ENCODE measurements around the gene RBM24. TPM values are rescaled to one million over a fixed set of nuclear protein-coding genes. Genes with fewer than 3 reads are reported as not detected.
"Not testable (repeated sequence)": the region's sequence is repeated elsewhere in the genome, so short reads cannot be mapped to it uniquely, and the experiment has no call there.

RBM24 gene
- total and polyA plus RNA-seq, 9 of the 15 experiments (the other 6 are each of a cell fraction or from before 2014, with no cell fraction given) = not detected

DNA sequence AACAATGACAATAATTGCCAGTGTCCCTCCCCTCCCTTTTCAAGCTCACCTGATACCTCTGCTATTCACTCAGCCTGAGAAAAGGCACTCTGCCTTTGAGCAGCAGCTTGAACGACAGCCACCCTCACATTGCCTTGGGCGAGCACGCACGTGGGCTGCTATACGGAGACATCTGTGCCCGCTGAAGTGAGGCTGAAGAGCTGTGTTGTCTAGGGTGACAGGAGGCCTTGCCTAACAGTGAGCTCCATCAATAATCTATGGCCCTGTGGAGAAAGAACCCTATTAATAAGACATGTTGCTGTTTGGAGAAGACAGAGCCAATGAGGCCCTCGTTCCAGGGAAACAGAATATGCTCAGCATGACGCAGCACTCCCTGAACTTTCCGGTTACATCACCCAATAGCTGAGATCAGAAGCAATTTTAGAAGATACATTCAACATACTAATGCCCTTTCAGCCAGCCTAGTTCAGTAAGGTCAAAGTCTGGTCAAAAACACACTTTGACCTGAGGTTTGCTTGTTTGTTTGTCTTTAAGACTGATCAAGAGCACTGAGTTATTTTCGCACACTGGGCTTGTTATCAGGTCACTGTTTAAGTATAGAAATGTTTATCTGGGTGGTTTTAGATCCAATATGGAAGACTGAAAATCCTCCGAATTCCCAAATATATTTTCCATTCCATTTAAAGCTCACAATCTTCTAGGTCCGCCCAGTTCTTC lies 30.6 kb downstream of the RBM24 start (continued):
- TF ChIP-seq, protein P1, sequence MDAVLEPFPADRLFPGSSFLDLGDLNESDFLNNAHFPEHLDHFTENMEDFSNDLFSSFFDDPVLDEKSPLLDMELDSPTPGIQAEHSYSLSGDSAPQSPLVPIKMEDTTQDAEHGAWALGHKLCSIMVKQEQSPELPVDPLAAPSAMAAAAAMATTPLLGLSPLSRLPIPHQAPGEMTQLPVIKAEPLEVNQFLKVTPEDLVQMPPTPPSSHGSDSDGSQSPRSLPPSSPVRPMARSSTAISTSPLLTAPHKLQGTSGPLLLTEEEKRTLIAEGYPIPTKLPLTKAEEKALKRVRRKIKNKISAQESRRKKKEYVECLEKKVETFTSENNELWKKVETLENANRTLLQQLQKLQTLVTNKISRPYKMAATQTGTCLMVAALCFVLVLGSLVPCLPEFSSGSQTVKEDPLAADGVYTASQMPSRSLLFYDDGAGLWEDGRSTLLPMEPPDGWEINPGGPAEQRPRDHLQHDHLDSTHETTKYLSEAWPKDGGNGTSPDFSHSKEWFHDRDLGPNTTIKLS (IDR thresholded peaks at IDR 0.05; ENCODE audit: borderline replicate concordance, low read depth) = no peak
- TF ChIP-seq NCOA2 (IDR thresholded peaks at IDR 0.05; ENCODE audit: partially characterized antibody in 2 of 2) (no peak), HIVEP1 (CRISPR knock-in tag; IDR thresholded peaks at IDR 0.05) (no peak)

DNA sequence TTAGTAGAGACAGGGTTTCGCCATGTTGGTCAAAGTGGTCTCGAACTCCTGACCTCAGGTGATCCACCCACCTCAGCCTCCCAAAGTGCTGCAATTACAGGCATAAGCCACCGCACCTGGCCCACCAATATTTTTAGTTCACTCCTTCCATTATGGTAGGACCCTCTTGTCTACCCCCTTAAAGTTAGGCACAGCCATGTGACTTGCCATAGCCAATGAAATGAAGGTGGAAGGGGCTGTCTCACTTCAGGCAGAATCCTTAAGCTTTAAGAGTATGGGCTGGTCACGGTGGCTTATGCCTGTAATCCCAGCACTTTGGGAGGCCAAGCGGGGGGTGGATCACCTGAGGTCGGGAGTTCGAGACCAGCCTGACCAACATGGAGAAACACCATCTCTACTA lies 32.1 kb downstream of the RBM24 start:
- H3K4me2 ChIP-seq (ENCODE audit: insufficient read depth, low read length); DNase-seq (ENCODE audit: extremely low read depth in 1 of 4, low spot score in 3 of 4); H2AFZ ChIP-seq (ENCODE audit: low read depth, low read length); in situ Hi-C loops (cut with MboI); BruUV-seq (replicated peaks); H3K9me3 ChIP-seq (replicated peaks; ENCODE audit: control insufficient read depth, insufficient read depth, low read depth, low read length); FAIRE-seq; H3K4me3 ChIP-seq; H3K79me2 ChIP-seq (ENCODE audit: control insufficient read depth, insufficient read depth, low read length); intact Hi-C loops (cut with micrococcal nuclease); H3K4me1 ChIP-seq (replicated peaks in 1 of 2; ENCODE audit: control insufficient read depth in 2 of 2, insufficient read depth in 2 of 2, low read length in 2 of 2); H3K9ac ChIP-seq (ENCODE audit: insufficient read depth in 1 of 2, low read depth in 2 of 2, low read length in 2 of 2); H4K20me1 ChIP-seq (replicated peaks; ENCODE audit: control insufficient read depth, insufficient read depth, low read length); POLR2A ChIA-PET; CTCF ChIA-PET (ENCODE audit: low intra/inter-chr PET ratio); H3K27ac ChIP-seq (ENCODE audit: extremely low read depth, low read depth, low read length); H3K9me1 ChIP-seq (ENCODE audit: control insufficient read depth, insufficient read depth, low read length); ATAC-seq; H3K36me3 ChIP-seq (ENCODE audit: control insufficient read depth, insufficient read depth, low read length): not testable (repeated sequence)
- H3K27me3 ChIP-seq (ENCODE audit: control insufficient read depth in 2 of 2, insufficient read depth in 2 of 2, low read length in 2 of 2) = peaks cover 0 to 13% of the 10 kb centered on the region in 2 experiments; a peak in 2 of 5 replicates
- 16% methylated on average over 7 of the region's 7 CpGs for WGBS (ENCODE audit: insufficient coverage, low coverage, missing lambda C conversion rate)
- TF ChIP-seq, protein P2, sequence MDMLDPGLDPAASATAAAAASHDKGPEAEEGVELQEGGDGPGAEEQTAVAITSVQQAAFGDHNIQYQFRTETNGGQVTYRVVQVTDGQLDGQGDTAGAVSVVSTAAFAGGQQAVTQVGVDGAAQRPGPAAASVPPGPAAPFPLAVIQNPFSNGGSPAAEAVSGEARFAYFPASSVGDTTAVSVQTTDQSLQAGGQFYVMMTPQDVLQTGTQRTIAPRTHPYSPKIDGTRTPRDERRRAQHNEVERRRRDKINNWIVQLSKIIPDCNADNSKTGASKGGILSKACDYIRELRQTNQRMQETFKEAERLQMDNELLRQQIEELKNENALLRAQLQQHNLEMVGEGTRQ (CRISPR knock-in tag; IDR thresholded peaks at IDR 0.05) = peak; percentile 50; the same call in 1 of the 2 replicates
- TF ChIP-seq NFYB (IDR thresholded peaks at IDR 0.05; ENCODE audit: extremely low read depth, insufficient read length) = peak; percentile 44
- TF ChIP-seq, protein P3, sequence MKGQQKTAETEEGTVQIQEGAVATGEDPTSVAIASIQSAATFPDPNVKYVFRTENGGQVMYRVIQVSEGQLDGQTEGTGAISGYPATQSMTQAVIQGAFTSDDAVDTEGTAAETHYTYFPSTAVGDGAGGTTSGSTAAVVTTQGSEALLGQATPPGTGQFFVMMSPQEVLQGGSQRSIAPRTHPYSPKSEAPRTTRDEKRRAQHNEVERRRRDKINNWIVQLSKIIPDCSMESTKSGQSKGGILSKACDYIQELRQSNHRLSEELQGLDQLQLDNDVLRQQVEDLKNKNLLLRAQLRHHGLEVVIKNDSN (CRISPR knock-in tag; IDR thresholded peaks at IDR 0.05) = 0 out of 2 replicates have a peak, but pooled peaks have one; percentile 14
- TF ChIP-seq RAD51 (IDR thresholded peaks at IDR 0.05; ENCODE audit: borderline replicate concordance, low read depth) = peak; percentile 14; the same call in 1 of the 2 replicates
